B cell (primary cell): ENCODE results near the gene RALGAPB.

Source experiments
- CTCF ChIP-seq: fragments of 200-600 bp; IDR thresholded peaks from one replicate; pipeline ENCODE4 v1.8.0; 2022; ENCODE audit warnings: antibody characterized with exemption, mild to moderate bottlenecking
- EZH2 ChIP-seq: IDR thresholded peaks from 2 replicates; pipeline ENCODE4 v1.6.1; 2012; ENCODE audit warnings: borderline replicate concordance, low read depth, mild to moderate bottlenecking, moderate library complexity, low read length; ENCODE audit not compliant: insufficient read depth, poor library complexity, severe bottlenecking

DNA sequence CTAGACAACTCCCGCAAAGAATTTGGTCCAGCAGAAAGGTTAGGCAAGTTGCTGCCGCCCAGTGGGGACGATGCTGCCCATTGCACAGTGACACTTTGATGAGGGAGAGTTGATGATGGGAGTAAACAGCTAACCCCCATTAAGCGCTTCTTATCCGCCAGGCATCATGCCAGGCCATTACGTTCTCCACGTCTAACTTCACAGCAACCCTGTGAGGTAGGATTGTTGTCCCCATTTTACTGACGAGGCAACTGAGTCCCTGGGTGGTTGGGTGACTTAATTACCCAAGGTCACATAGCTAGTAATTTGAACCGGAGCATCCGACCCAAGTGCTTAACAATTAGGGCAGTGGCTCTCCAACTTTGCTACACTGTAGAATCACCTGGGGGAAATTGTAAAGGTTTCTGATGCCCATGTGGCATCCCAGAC, 738 bp downstream of the RALGAPB start:
- TF ChIP-seq CTCF = no peak
- no peak for TF ChIP-seq EZH2
